ENCODE results near the gene TMEM125.

Gene TMEM125

GRCh38 chr1:43313771-43314170 lies 44.0 kb downstream of the TMEM125 start:
- DNase-seq = no peak

- no peak for DNase-seq
Measured at GRCh38 chr1:43314233-43314632, 44.5 kb downstream of the TMEM125 start.

DNA sequence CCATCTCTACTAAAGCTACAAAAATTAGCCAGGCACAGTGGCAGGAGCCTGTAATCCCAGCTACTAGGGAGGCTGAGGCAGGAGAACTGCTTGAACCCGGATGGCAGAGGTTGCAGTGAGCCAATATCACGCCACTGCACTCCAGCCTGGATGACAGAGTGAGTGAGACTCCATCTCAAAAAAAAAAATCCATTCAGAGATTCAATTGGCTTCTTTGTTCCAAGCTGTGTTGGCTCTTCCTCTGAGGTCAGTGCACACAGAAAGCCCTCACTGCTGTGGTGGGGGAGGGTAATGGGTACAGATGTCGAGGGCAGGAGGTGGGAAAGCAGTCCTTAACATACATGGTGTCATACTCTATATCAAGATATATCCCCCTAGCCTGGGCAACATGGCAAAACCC lies 45.7 kb downstream of the TMEM125 start:
- DNase-seq = no peak

DNA sequence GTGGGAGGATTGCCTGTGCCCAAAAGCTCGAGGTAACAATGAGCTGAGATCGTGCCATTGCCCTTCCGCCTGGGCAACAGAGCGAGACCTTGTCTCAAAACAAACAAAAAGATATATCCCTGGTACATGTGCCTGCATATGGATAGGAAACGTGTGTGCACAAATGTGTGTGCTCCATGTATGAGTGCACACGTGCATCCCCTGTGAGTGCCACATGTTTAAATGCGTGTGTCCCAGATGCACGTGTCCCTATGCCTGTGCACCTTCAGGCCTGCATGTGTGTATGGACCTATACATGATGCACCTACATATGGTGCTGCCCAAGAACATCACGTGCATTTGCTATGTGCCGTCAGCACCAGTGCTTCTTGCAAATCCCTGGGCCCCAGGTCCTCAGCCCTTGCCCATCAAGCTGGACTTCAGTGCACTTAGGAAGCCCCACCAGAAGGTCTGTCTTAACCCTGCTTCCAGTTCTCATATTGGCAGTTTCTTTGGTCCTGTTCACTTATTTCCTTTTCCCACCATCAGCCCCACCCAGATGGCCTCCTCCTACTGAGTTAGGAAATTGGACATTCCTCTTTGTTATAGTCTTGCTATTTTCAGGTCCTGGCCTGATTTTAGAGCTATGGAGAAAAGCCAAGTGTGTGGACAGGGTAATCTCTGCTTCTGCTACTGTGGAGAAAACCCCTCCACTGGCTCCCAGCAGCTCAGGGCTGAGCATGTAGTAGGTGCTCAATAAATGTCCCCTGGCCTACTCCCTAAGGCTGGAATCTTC lies 46.4 kb downstream of the TMEM125 start:
- no peak for DNase-seq

- DNase-seq = no peak
Measured at GRCh38 chr1:43316738-43317520, 47.1 kb downstream of the TMEM125 start.

GRCh38 chr1:43317817-43318471 lies 48.2 kb downstream of the TMEM125 start:
- DNase-seq = no peak

- no peak for DNase-seq
Measured at GRCh38 chr1:43318831-43319230, 49.0 kb downstream of the TMEM125 start.

GRCh38 chr1:43319288-43319687 lies 49.5 kb downstream of the TMEM125 start:
- DNase-seq = no peak

GRCh38 chr1:43319766-43320165 lies 50.0 kb downstream of the TMEM125 start:
- no peak for DNase-seq

DNA sequence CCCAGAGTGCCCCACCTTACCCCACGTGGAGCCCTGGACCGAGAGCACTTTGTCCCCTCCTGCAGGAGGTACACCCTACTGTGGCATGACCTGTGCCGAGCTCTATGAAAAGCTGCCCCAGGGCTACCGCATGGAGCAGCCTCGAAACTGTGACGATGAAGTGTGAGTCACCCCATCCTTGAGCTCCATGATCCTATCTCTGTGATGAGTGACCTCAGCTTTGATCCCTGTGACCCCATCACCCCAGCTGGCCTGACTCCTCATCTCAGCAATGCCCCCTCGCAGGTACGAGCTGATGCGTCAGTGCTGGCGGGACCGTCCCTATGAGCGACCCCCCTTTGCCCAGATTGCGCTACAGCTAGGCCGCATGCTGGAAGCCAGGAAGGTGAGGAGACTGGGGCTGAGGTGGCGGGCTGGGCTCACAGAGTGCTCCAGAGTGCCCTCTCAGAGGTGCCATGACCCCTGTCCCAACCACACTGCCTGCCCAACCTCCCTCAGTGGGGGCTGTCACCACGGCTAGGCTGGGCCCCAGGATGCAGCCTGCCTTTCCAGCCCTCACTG lies 51.6 kb downstream of the TMEM125 start:
- DNase-seq = no peak

GRCh38 chr1:43322506-43322905 lies 52.7 kb downstream of the TMEM125 start:
- DNase-seq = no peak

All from GDM1 (cell line).